ENCODE data around the gene C19orf33. TPM values are rescaled to one million over a fixed set of nuclear protein-coding genes. Genes with fewer than 3 reads are reported as not detected.

C19orf33 gene
- total and polyA plus RNA-seq, 10 donors: 3.2 to 53.6 (median 5.3) TPM; not detected in 2

DNA sequence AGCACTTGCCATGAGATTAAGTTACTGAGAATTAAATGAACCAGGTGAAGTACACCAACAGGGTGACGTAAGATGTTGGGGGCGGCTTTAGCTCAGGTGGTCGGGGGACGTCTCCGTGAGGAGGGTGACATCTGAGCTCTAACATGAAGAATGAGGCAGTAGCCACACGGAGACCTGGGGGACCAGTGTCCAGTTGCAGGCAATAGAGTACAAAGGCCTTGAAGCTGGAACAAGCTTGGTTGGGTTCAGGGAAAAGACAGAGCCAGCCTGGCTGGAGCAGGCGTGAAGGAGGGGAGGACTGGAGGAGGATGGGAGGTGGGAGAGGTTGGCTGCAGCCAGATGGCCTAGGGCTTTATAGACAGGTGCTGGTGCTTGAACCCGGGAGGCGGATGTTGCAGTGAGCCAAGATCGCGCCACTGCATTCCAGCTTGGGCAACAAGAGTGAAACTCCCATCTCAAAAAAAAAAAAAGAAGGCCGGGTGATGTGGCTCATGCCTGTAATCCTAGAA lies 38.1 kb upstream of the C19orf33 start:
- H3K4me3 ChIP-seq: peak overlapping the region in 2 of 8 donors; percentile 71 to 77
- intact Hi-C loops (cut with DNase I; ENCODE audit: low total_unique reads): no loop called here
- 80 to 93% (median 86%) methylated on average over 12 of the region's 12 CpGs for WGBS, 5 donors
- no peak for TF ChIP-seq CTCF (IDR thresholded peaks at IDR 0.05 in 8 of 11, conservative IDR thresholded peaks at IDR 0.05 in 3 of 11)
- TF ChIP-seq POLR2A (IDR thresholded peaks at IDR 0.05): no peak
- no peak for TF ChIP-seq POLR2AphosphoS5 (IDR thresholded peaks at IDR 0.05)
- H3K36me3 ChIP-seq: no peaks in the 10 kb centered on the region
- H3K27me3 ChIP-seq (replicated peaks in 1 of 7): peaks cover 0 to 12% (median 0%) of the 10 kb centered on the region in 7 donors
- no peak for DNase-seq
- H3K9me3 ChIP-seq: no peaks in the 10 kb centered on the region
- H3K27ac ChIP-seq: peak overlapping the region in 6 of 8 donors; percentile 81 to 90 (median 89)
- H3K4me1 ChIP-seq: peaks cover 0 to 60% (median 41%) of the 10 kb centered on the region in 6 donors

GRCh38 chr19:38266981-38267597 lies 37.0 kb upstream of the C19orf33 start:
- Histone ChIP-seq H3K9me3 (no peaks in the 10 kb centered on the region), H3K27me3 (replicated peaks in 1 of 7) (peaks cover 0 to 12% (median 0%) of the 10 kb centered on the region in 7 donors), H3K4me1 (peaks cover 0 to 60% (median 41%) of the 10 kb centered on the region in 6 donors), H3K4me3 (peak overlapping the region in 1 of 8 donors; percentile 5), H3K36me3 (no peaks in the 10 kb centered on the region), H3K27ac (peak overlapping the region in 6 of 8 donors; percentile 31 to 46 (median 40))
- TF ChIP-seq POLR2AphosphoS5 (IDR thresholded peaks at IDR 0.05) (no peak), POLR2A (IDR thresholded peaks at IDR 0.05) (no peak), CTCF (IDR thresholded peaks at IDR 0.05 in 8 of 11, conservative IDR thresholded peaks at IDR 0.05 in 3 of 11) (no peak)
- WGBS, 5 donors: 64 to 76% (median 73%) methylated on average over 8 to 12 of the region's 12 CpGs
- no peak for DNase-seq
- intact Hi-C loops (cut with DNase I; ENCODE audit: low total_unique reads): no loop called here

- H3K36me3 ChIP-seq: no peaks in the 10 kb centered on the region
- intact Hi-C loops (cut with DNase I; ENCODE audit: low total_unique reads): no loop called here
- H3K4me1 ChIP-seq: peaks cover 0 to 60% (median 41%) of the 10 kb centered on the region in 6 donors
- WGBS, 5 donors: 63 to 75% (median 68%) methylated on average over 12 of the region's 12 CpGs
- no peak for DNase-seq
- H3K27ac ChIP-seq: peak overlapping the region in 4 of 8 donors; percentile 7 to 46 (median 43)
- H3K9me3 ChIP-seq: no peaks in the 10 kb centered on the region
- H3K4me3 ChIP-seq: no peak overlapping the region
- peaks cover 0 to 12% (median 0%) of the 10 kb centered on the region in 7 donors for H3K27me3 ChIP-seq (replicated peaks in 1 of 7)
- TF ChIP-seq CTCF (IDR thresholded peaks at IDR 0.05 in 8 of 11, conservative IDR thresholded peaks at IDR 0.05 in 3 of 11) (no peak), POLR2AphosphoS5 (IDR thresholded peaks at IDR 0.05) (no peak), POLR2A (IDR thresholded peaks at IDR 0.05) (no peak)
Measured at GRCh38 chr19:38267761-38268483, 36.1 kb upstream of the C19orf33 start.

GRCh38 chr19:38268539-38268938 lies 35.5 kb upstream of the C19orf33 start:
- TF ChIP-seq CTCF (IDR thresholded peaks at IDR 0.05 in 8 of 11, conservative IDR thresholded peaks at IDR 0.05 in 3 of 11) (no peak), POLR2AphosphoS5 (IDR thresholded peaks at IDR 0.05) (no peak), POLR2A (IDR thresholded peaks at IDR 0.05) (no peak)
- Histone ChIP-seq H3K4me3 (no peak overlapping the region), H3K4me1 (peaks cover 0 to 58% (median 38%) of the 10 kb centered on the region in 6 donors), H3K27me3 (replicated peaks in 1 of 7) (peaks cover 0 to 12% (median 0%) of the 10 kb centered on the region in 7 donors), H3K27ac (peak overlapping the region in 4 of 8 donors; percentile 7 to 45 (median 28)), H3K36me3 (no peaks in the 10 kb centered on the region), H3K9me3 (no peaks in the 10 kb centered on the region)
- DNase-seq: no peak
- 59 to 92% (median 75%) methylated on average over 8 of the region's 8 CpGs for WGBS, 5 donors
- intact Hi-C loops (cut with DNase I; ENCODE audit: low total_unique reads): no loop called here

Measured in spleen (tissue), 11 donors.